GM23338 (cell line): ENCODE results near the gene TCEA2. TPM values are rescaled to one million over a fixed set of nuclear protein-coding genes. Genes with fewer than 3 reads are reported as not detected.

ENCODE experiments used
- ATAC-seq: fragments of 200-7000 bp; cut with Tn5 transposase; 3 replicates; pipeline ENCODE4 v1.9.1; 2020
- DNase-seq: peaks from one replicate; pipeline ENCODE4 v3.0.0-alpha.2; 2015; ENCODE audit warnings: low spot score
- H2AFZ ChIP-seq: fragments of 200-600 bp; sonication (generic); 2 replicates; pipeline ENCODE4 v1.8.0; 2016; ENCODE audit warnings: antibody characterized with exemption, mild to moderate bottlenecking, moderate library complexity
- H3F3A ChIP-seq: fragments of 200-600 bp; sonication (generic); replicated peaks from 2 replicates; pipeline ENCODE4 v1.8.0; 2017; ENCODE audit warnings: antibody characterized with exemption, mixed run types, low read depth
- H3K27ac ChIP-seq: fragments of 200-600 bp; sonication (generic); 2 replicates; pipeline ENCODE4 v1.6.1; 2016; ENCODE audit warnings: low read depth
- H3K27me3 ChIP-seq: fragments of 200-600 bp; sonication (generic); 2 replicates; pipeline ENCODE4 v1.8.0; 2016; ENCODE audit warnings: mild to moderate bottlenecking, mixed run types, moderate library complexity; ENCODE audit not compliant: insufficient read depth
- H3K36me3 ChIP-seq: fragments of 200-600 bp; sonication (generic); 2 replicates; pipeline ENCODE4 v1.8.0; 2016; ENCODE audit warnings: mild to moderate bottlenecking; ENCODE audit not compliant: insufficient read depth
- H3K4me1 ChIP-seq: fragments of 200-600 bp; sonication (generic); 2 replicates; pipeline ENCODE4 v1.8.0; 2016; ENCODE audit warnings: mild to moderate bottlenecking, moderate library complexity; ENCODE audit not compliant: insufficient read depth
- H3K4me2 ChIP-seq: fragments of 200-600 bp; sonication (generic); 2 replicates; pipeline ENCODE4 v1.7.1; 2017; ENCODE audit warnings: mixed run types
- H3K4me3 ChIP-seq: fragments of 200-600 bp; sonication (generic); 2 replicates; pipeline ENCODE4 v1.6.1; 2016; ENCODE audit warnings: mixed run types
- H3K79me2 ChIP-seq: fragments of 200-600 bp; sonication (generic); replicated peaks from 2 replicates; pipeline ENCODE4 v1.8.0; 2017; ENCODE audit warnings: mild to moderate bottlenecking; ENCODE audit not compliant: insufficient read depth
- H3K9me2 ChIP-seq: fragments of 200-600 bp; sonication (generic); 2 replicates; pipeline ENCODE4 v1.8.0; 2017; ENCODE audit not compliant: insufficient read depth
- H4K20me1 ChIP-seq: fragments of 200-600 bp; sonication (generic); replicated peaks from 2 replicates; pipeline ENCODE4 v1.8.0; 2017; ENCODE audit warnings: mild to moderate bottlenecking; ENCODE audit not compliant: insufficient read depth
- H3K27ac Mint-ChIP-seq: 2 replicates; pipeline ENCODE4 v1.8.0; 2020; ENCODE audit warnings: inconsistent platforms, mild to moderate bottlenecking, moderate library complexity, mixed read lengths
- H3K27me3 Mint-ChIP-seq: 3 replicates; pipeline ENCODE4 v1.8.0; 2022; ENCODE audit warnings: low read depth, mild to moderate bottlenecking, moderate library complexity, mixed read lengths, inconsistent platforms; ENCODE audit not compliant: insufficient read depth, poor library complexity
- H3K36me3 Mint-ChIP-seq: 3 replicates; pipeline ENCODE4 v1.8.0; 2021; ENCODE audit warnings: low read depth, mild to moderate bottlenecking, inconsistent platforms, moderate library complexity, mixed read lengths
- H3K4me1 Mint-ChIP-seq: 3 replicates; pipeline ENCODE4 v1.8.0; 2020; ENCODE audit warnings: mild to moderate bottlenecking, inconsistent platforms, mixed read lengths
- H3K4me3 Mint-ChIP-seq: 3 replicates; pipeline ENCODE4 v1.8.0; 2021; ENCODE audit warnings: moderate library complexity, mild to moderate bottlenecking, inconsistent platforms, mixed read lengths
- H3K9me3 Mint-ChIP-seq: 3 replicates; pipeline ENCODE4 v1.8.0; 2020; ENCODE audit warnings: moderate library complexity, mild to moderate bottlenecking, inconsistent platforms, mixed read lengths
- CREB1 ChIP-seq: fragments of 250-450 bp; sonication (Bioruptor Pico); IDR thresholded peaks from 2 replicates; pipeline ENCODE4 v1.5.0; 2020; ENCODE audit warnings: low read depth, mild to moderate bottlenecking, moderate library complexity
- CTCF ChIP-seq, 2 experiments: fragments of 200-600 bp in 1 of 2; sonication (generic) in 1 of 2; conservative IDR thresholded peaks; 2 replicates each; pipeline versions ENCODE4 v1.5.1 to v1.6.1; 2016 to 2017; ENCODE audit warnings: antibody characterized with exemption in 2 of 2, low read depth in 2 of 2, mild to moderate bottlenecking in 2 of 2, moderate library complexity in 1 of 2
- ETS1 ChIP-seq: IDR thresholded peaks from 2 replicates; pipeline ENCODE4 v1.6.1; 2016; ENCODE audit warnings: antibody characterized with exemption
- STAT1 ChIP-seq: IDR thresholded peaks from one replicate; pipeline ENCODE4 v1.6.1; 2016; ENCODE audit warnings: antibody characterized with exemption; ENCODE audit not compliant: unreplicated experiment
- ZNF331 ChIP-seq: fragments of 250-450 bp; sonication (Bioruptor Pico); IDR thresholded peaks from 2 replicates; pipeline ENCODE4 v1.5.0; 2020; ENCODE audit warnings: low read depth, mild to moderate bottlenecking, moderate library complexity
- polyA plus RNA-seq: library from polyadenylated mRNA; unstranded; fragments of >200 nt; fragmentation: Nextera tagmentation; extraction: Ambion mirVana; gene quantifications from 2 replicates; pipeline ENCODE4 v1.2.1, GENCODE V29; 2016
- total RNA-seq: library from RNA; depleted of rRNA; stranded (reverse); fragments of >200 nt; shearing (Covaris generic); gene quantifications from 2 replicates; pipeline ENCODE4 v1.2.3, GENCODE V29; 2014
- TF ChIP-seq, protein P1 (sequence below): fragments of 250-450 bp; sonication (Bioruptor Pico); IDR thresholded peaks from 2 replicates; pipeline ENCODE4 v1.5.0; 2020; ENCODE audit warnings: mild to moderate bottlenecking, moderate library complexity

Gene TCEA2
- total and polyA plus RNA-seq, 2 experiments from 2014 or later = 21.0 to 54.4 TPM

DNA sequence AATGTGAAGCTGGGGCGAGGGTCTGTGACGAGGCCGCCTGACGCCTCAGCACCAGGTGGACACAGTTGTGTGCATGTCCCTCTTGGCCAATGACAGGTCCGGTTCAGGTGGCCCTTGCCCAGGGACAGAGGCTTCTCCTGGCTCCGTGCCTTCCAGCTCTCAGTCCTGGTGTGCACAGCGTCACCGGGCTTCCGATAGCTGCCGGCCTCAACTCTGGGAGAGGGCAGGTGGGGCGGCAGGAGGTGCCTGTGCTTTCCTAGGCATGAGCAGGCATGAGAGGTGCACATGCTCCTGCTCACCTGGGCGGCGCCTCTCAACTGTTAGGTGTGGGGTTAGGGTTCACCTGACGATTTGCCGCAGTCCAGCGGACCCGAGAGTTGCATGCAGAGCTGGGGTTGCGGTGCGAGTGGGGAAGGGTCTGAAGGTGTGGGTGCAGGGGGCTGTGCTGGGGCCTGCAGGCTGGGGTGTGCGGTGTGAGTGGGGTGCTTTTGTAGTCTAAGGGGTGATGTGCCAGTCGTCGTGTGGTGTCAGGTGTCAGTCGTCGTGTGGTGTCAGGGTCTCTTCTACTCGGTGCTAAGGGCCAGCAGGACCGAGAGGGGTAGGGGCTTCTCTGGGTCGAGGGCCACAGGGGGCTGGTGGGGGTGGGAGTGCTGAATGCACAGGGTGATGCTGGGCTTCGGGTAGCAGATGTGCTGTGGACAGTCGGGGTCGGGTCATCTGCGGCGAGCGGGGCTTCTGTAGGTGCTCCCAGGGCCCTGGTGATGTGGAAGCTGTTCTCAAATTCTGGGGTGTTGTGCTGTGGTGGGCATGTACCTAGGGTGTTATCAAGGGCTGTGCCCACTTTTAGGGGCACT, 9.8 kb upstream of the TCEA2 start:
- Mint-ChIP-seq H3K4me3 (no peak overlapping the region; the same call in 2 of the 3 replicates), H3K27ac (no peak overlapping the region), H3K4me1 (peaks cover 30% of the 10 kb centered on the region), H3K9me3 (no peaks in the 10 kb centered on the region), H3K27me3 (peaks cover 38% of the 10 kb centered on the region), H3K36me3 (no peaks in the 10 kb centered on the region)
- ATAC-seq = no peak
- Histone ChIP-seq H3K4me3 (no peak overlapping the region), H3K4me1 (peaks cover 11% of the 10 kb centered on the region; the same call in 1 of the 2 replicates), H3K9me2 (no peaks in the 10 kb centered on the region), H2AFZ (no peak overlapping the region), H3K27me3 (peaks cover 22% of the 10 kb centered on the region), H3K36me3 (no peaks in the 10 kb centered on the region), H3F3A (0 out of 2 replicates have a peak, but pooled peaks cover 3% of the 10 kb centered on the region), H3K27ac (no peak overlapping the region), H4K20me1 (no peaks in the 10 kb centered on the region), H3K79me2 (no peaks in the 10 kb centered on the region), H3K4me2 (no peak overlapping the region)
- no peak for DNase-seq
- TF ChIP-seq ZNF331 (CRISPR knock-in tag) = no peak
- TF ChIP-seq, protein P1, sequence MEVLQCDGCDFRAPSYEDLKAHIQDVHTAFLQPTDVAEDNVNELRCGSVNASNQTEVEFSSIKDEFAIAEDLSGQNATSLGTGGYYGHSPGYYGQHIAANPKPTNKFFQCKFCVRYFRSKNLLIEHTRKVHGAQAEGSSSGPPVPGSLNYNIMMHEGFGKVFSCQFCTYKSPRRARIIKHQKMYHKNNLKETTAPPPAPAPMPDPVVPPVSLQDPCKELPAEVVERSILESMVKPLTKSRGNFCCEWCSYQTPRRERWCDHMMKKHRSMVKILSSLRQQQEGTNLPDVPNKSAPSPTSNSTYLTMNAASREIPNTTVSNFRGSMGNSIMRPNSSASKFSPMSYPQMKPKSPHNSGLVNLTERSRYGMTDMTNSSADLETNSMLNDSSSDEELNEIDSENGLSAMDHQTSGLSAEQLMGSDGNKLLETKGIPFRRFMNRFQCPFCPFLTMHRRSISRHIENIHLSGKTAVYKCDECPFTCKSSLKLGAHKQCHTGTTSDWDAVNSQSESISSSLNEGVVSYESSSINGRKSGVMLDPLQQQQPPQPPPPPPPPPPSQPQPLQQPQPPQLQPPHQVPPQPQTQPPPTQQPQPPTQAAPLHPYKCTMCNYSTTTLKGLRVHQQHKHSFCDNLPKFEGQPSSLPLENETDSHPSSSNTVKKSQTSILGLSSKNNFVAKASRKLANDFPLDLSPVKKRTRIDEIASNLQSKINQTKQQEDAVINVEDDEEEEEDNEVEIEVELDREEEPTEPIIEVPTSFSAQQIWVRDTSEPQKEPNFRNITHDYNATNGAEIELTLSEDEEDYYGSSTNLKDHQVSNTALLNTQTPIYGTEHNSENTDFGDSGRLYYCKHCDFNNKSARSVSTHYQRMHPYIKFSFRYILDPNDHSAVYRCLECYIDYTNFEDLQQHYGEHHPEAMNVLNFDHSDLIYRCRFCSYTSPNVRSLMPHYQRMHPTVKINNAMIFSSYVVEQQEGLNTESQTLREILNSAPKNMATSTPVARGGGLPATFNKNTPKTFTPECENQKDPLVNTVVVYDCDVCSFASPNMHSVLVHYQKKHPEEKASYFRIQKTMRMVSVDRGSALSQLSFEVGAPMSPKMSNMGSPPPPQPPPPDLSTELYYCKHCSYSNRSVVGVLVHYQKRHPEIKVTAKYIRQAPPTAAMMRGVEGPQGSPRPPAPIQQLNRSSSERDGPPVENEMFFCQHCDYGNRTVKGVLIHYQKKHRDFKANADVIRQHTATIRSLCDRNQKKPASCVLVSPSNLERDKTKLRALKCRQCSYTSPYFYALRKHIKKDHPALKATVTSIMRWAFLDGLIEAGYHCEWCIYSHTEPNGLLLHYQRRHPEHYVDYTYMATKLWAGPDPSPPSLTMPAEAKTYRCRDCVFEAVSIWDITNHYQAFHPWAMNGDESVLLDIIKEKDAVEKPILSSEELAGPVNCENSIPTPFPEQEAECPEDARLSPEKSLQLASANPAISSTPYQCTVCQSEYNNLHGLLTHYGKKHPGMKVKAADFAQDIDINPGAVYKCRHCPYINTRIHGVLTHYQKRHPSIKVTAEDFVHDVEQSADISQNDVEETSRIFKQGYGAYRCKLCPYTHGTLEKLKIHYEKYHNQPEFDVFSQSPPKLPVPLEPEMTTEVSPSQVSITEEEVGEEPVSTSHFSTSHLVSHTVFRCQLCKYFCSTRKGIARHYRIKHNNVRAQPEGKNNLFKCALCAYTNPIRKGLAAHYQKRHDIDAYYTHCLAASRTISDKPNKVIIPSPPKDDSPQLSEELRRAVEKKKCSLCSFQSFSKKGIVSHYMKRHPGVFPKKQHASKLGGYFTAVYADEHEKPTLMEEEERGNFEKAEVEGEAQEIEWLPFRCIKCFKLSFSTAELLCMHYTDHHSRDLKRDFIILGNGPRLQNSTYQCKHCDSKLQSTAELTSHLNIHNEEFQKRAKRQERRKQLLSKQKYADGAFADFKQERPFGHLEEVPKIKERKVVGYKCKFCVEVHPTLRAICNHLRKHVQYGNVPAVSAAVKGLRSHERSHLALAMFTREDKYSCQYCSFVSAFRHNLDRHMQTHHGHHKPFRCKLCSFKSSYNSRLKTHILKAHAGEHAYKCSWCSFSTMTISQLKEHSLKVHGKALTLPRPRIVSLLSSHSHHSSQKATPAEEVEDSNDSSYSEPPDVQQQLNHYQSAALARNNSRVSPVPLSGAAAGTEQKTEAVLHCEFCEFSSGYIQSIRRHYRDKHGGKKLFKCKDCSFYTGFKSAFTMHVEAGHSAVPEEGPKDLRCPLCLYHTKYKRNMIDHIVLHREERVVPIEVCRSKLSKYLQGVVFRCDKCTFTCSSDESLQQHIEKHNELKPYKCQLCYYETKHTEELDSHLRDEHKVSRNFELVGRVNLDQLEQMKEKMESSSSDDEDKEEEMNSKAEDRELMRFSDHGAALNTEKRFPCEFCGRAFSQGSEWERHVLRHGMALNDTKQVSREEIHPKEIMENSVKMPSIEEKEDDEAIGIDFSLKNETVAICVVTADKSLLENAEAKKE (CRISPR knock-in tag) = no peak
- TF ChIP-seq CTCF (conservative IDR thresholded peaks at IDR 0.05; ENCODE audit: low read depth in 2 of 2) = no peak
- no peak for TF ChIP-seq ETS1
- no peak for TF ChIP-seq STAT1
- no peak for TF ChIP-seq CREB1
